GM18508 (cell line): ENCODE data around the gene SLC2A13.

Source experiments
- ATAC-seq: cut with Tn5 transposase; IDR thresholded peaks from one replicate; pipeline ENCODE4 v1.9.1; 2021; ENCODE audit warnings: moderate number of reproducible peaks; ENCODE audit not compliant: insufficient read depth, unreplicated experiment

Gene SLC2A13

DNA sequence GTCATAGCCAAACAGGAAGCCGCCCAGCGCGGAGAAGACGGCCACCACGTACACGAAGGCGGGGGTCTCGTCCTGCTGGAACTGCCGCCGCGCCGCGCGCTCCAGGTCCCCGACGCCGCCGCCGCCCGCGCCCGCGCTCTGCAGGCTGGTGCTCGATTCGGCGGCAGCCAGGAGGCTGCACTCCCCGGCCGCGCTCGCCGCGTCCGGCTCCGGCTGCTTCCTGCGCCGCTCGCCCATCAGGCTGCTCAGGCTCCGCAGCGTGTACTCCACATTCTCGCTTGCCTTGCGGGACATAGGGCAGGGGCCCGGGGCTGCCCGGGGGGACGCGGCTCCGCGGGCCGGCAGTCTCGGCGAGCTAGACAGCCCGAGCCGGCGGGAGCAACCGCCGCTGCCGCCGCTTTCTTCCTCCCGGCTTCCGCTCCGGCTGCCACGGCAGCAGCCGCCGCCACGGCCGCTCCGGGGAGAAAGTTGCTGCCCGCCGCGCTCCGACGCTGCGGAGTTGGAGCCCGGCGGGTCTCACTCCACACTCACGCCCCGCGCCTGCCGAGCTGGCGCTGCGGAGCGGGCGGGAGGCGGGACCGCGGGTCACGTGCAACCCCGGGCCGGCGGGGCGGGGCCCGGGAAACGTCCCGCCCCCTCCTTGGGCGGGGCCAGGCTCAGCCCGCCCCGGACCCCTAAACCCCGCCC lies at the start of gene SLC2A13:
SLC2A13 (minus strand) TSS at position 567 of the 687 bp plus-strand sequence; CDS start at position 294, 273 bp downstream.
- peak; percentile 32 for ATAC-seq

DNA sequence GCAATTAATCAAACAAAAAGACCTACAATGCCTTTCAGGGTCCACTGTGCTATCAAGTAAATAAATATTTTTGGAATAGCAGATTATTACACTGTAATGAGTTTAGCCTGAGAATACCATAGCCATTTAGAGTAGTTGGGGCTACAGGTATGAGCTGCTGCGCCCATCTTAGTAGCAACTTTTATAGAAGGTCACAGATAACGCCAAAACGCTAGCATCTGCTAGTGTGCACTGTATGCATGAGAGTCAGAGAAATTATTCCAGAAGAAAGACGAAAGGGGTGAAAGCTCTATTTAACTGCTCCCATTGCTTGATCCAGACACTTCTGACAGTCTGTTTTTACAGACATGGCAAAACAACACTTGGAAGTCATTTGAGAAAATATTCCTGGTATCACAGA lies 48.5 kb upstream of the SLC2A13 start:
- ATAC-seq = no peak

DNA sequence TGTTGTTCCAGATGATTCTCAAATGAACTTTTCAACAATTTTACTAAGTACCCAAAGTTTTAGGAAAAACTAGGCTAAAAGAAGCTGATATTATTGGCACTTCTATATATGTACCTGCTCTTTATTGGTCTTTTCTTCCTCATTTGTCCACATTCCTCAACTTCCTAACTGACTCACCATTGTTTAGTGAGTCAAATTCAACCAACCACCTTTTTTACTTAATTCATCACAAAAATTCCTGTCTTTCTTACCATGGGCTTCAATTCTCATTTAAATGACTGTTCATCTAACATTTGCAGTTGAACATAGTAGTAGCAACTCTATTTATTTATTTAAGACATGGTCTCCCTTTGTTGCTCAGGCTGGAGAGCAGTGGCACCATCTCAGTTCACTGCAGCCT lies 47.6 kb upstream of the SLC2A13 start:
- ATAC-seq = no peak

DNA sequence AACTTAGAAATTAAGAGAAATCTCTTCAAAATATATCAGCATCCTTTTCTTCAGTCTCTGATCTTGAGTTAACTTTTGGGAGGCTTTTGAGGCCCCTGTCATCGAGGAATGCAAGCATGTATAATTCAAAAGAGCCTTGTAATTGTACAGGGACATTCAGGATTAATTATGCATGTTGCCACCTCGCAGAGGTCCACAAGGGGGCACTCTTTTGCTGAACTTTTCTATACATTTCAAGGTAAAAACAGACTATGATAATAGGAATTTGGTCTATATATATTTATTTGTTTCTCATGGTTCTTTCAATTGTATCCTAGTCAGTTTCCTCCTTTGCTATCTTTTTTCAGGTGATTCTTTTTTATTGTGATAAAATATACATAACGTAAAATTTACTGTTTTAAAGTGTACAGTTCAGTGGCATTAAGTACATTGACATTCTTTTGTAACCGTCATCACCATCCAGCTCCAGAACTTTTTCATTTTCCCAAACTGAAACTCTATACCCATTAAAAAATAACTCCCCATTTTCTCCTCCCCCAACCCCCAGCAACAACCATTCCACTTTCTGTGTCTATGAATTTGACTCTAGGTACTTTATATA lies 47.0 kb upstream of the SLC2A13 start:
- no peak for ATAC-seq

DNA sequence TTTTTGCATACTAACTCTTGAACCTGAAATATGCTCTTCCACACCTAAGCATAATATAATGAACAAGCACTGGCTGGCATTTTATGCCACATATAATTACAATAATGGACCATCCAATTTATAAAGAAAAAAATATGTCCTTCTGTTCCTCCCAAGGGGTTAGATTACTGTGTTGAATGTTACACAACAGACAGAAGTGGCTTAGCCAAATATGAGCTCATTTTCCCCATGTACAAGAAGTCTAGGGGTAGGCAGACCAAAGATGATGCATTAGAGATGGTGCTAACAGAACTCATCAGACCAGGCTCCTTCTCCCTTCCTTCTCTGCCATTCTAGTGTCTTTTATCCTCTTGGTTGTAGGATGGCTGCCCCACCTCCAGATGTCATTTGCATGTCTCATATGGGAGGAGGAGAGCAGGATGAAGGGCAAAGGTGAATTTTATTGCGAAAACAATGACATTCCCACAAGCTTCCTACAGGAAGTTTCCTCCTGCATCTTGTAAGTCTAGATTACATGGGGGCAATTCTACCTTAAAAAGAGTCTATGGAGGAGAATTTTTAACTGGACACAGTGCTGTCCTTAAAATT lies 43.9 kb upstream of the SLC2A13 start:
- ATAC-seq = no peak

DNA sequence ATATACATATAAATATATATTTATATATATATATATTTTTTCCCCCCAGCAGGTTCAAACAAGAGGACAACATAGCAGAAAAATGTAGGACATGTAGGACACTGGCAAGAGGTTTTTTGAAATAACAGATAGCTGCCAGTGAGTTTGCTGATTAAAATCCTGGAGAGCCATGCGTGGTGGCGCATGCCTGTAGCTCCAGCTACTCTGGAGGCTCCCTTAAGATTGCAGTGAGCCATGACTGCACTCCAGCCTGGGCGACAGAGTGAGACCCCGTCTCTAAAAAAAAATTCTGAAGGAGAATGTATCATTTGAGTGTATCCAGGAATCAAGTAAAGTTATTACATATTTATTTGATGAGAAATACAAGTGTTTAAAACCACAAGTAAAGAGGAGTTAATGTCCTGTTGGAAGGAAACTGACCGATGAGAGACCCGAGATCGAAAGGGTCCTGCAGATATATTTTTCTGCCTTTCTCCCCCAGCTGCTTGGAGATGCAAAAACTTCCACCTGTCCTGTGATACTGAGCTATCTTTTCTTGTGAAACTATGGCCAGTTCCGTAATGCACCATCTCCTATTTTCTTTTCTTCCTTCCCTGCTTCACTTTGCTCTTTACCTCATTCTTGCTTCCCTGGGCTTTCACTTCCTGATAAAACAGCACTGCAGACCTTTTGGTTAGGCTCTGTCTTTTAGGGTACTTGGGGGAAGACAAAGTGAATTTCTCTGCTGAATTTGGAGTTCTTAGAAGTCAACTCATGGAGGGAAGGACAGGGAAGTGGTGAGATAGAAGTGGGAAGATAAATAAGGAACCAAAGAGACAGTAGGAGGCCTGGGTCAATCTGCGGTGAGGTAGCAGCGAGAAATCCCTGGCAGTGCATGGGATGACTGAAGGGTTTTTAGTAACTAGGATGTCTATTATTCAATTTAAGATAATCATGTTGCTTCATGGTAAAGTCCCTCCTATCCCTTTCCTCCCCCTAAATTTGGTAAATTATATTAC lies 41.2 kb upstream of the SLC2A13 start:
- no peak for ATAC-seq

DNA sequence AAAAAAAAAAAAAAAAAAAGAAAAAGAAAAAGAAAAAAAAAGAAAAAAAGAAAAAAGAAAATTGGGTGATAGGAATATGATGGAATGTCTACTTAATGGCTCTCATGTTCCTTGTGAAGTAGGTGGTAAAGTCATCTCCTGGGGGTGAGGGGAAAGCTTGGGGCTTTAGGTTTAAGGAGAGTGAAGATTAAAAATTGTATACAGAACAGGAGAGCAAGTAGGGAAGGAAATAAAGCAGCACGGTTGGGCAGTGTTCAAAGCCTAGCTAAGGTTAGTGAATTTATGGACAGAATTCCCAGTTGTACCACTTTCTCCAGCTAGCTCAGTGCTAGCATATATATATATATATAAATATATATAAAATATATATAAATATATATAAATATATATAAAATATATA lies 40.0 kb upstream of the SLC2A13 start:
- no peak for ATAC-seq

DNA sequence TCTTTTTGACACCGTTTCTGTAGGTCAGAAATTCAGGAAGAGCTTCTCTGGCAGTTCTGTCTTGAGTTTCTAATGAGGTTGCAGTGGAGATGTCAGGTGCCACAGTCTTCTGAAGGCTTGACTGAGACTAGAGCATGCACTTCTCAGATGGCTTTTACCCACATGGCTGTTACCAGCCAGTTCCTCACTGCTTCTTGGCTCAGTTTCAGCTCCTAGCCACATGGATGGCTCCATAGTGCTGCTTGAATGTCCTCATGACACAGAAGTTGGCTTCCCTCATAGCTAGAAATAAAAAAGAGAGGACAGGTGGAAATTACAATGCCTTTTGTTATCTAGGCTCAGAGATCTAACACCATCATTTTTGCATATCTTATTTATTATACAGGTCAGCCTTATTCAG lies 38.1 kb upstream of the SLC2A13 start:
- no peak for ATAC-seq

DNA sequence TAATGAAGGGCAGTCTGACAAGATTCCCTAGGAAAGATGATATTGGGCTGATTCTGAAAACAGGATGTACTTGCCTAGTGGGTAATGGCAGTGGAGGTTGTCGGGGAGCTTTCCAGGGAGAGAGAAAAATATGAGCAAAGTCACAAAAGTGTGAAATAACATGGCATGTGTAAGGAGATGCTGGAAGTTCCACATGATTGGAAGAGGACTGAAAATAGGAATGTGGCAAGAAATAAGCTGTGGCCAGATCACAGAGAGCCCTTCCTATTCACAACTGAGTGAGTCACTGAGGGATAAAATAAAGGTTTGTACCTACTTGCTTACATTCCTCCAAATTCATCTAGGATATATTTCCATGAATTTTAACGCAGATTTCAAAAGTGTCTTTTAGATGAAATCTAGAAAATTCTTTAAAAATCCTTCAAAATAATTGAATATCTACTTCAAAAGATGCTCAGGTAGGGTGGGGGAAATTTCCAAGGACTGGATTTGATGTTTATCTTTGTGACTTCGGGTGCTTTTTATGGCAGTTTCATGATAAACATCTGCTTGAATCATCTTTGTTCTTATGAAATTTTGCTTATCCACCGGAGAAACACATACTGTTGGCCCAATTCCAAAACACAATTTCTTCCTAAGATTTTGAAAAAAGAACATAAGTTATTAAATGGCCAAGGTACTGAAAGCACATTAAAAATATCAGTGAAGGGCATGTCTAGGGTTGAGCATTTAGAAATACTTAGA lies 36.3 kb upstream of the SLC2A13 start:
- ATAC-seq = no peak

DNA sequence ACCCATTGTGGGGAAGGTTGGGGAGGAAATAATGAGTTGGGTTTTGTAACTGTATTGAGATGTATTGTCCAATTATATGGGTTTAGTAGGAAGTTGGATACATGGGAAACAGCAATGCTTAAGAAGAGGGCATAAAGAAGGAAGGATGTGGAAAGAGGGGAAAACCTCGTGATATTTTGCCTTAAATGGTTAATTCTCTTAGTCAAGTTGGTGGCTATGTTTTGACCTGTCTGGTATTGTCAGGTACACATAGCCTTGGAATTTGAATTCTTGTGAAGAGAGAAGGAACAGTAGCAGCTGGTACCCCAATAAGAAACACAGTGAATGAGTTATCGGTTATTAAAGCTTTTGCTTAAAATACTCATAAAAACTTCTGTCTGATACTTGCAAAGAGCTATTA lies 32.6 kb upstream of the SLC2A13 start:
- no peak for ATAC-seq

DNA sequence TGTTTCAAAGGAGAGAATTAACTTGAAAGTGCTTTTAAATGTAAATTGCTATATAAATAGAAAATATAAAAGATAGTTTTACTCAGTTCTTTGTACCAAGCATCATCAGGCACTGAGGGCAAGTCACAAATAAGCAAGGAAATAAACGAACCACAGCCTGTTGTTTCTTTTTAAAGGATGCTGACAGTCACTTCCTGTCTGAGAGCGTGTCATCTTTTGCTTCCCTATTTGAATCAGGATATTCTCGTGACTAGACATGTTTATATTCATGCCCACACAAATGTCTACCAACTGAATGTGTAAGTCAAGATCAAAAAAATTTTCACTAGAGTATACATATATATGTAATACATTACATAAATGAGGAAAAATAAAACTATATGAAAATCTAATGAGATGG lies 31.4 kb upstream of the SLC2A13 start:
- peak; percentile 96 for ATAC-seq

DNA sequence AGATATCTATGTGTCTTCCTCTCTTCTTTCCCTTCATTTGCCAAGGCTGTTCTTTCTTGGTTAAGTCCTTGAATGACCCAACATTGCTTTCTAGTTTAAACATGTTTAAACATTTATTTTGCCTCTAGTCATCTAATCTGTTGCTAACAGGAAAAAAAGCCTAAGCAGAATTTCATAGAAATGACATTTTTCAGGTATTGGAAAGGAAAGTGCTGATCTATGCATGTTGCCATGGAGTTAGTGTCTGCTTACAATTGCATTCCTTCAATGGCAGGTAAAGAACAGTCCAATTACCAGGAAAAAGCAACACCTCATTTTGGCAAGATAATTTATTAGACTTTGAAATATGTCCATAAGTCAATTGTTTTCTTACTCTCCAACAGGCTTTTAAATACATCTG lies 21.5 kb upstream of the SLC2A13 start:
- ATAC-seq = no peak

DNA sequence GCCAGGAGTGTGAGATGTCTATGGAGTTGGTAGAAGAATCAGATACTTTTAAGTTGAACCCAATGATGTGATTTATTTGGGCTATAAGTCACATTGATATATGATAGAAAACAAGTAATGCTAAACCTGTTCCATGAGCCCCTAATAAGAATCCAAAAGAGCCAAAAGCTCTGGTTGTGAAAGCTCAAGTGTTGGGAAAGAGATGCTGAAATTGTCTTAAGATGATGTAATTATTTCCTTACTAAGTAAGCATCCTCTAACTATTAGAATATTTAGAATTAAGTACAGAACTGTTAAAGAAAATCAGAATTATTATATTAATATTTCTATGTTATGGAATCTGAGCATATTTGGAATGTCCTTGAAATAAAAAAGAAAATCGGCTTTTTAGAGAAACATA lies 17.6 kb upstream of the SLC2A13 start:
- ATAC-seq = no peak

DNA sequence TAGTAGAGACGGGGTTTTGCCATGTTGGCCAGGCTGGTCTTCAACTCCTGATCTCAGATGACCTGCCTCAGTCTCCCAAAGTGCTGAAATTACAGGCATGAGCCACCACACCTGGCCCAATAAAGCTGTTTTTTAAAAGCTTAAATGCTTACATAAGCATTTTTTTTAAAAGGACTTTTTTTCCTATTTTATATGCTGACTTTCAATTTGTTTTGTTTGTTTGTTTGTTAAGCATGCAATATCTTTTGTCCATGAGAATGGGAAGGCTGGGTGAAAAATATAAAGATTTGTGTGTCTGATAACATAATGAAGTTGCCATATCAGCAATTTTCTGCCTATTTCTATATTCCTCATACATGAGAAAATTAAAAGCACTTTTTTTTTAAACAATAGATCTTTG lies 17.0 kb upstream of the SLC2A13 start:
- ATAC-seq = no peak

DNA sequence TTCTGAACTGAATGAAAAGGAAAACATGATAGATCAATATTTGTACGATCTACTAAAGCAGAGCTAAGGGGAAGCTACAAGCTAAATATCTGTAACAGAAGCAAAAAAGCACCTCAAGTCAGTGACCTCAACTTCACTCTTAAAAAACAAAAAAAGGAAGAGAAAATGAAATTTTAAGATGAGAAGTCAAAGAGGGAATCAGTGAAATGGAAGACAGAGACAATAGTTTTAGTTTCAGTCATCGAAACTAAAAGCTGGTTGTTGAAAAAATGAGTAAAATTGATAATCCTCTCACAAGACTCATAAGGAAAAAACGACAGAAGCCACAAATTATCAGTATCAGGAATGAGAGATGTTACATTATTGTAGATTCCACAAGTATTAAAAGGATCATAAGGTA lies 11.9 kb upstream of the SLC2A13 start:
- ATAC-seq = peak; percentile 89

DNA sequence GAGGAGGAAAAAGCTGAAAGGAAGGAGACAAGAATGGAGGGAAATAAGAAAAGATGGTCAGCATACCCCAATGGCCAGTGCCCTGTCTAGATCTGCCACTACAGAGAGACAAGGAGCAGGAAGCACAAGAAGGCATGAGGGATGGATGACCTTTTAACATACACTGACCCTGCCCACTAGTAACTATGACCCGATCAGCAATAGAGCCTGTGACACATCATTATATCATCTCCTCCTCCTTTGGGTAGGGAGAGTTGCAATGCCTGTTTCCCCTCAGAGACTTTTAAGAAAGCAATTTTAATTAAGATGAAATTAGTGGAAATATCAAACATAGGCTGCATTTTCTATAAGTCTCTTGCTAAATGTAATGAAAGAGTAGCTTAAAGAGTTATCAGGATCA lies 4.7 kb upstream of the SLC2A13 start:
- no peak for ATAC-seq

DNA sequence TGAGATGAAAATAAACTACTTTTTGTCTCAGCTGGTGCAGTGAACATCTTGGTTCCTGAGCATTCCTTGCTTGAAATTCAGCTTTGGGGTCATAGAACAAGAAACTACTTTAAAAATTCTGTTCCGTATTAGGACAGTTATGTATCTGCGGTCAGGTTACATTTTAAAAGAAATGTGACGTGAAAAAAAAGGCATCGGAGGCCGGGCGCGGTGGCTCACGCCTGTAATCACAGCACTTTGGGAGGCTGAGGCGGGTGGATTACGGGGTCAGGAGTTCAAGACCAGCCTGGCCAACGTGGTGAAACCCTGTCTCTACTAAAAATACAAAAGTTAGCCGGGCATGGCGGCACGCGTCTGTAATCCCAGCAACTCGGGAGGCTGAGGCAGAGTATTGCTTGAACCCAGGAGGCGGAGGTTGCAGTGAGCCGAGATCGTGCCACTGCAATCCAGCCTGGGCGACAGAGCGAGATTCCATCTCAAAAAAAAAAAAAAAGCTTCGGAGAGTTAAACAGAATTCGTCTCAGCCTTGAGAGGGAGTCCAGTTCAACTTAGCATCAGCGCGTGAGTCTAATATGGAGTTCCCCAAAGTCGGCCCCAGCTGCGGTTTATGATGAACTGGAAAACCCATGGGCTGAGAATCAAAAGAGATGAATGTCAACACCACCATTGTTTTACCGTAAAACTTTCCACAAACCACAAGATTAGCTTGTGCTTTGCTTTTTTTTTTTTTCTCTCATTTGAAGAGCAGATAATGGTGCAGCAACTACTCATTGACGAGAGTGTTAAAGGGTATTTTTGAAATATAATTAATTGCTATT lies 2.1 kb upstream of the SLC2A13 start:
- ATAC-seq = no peak

DNA sequence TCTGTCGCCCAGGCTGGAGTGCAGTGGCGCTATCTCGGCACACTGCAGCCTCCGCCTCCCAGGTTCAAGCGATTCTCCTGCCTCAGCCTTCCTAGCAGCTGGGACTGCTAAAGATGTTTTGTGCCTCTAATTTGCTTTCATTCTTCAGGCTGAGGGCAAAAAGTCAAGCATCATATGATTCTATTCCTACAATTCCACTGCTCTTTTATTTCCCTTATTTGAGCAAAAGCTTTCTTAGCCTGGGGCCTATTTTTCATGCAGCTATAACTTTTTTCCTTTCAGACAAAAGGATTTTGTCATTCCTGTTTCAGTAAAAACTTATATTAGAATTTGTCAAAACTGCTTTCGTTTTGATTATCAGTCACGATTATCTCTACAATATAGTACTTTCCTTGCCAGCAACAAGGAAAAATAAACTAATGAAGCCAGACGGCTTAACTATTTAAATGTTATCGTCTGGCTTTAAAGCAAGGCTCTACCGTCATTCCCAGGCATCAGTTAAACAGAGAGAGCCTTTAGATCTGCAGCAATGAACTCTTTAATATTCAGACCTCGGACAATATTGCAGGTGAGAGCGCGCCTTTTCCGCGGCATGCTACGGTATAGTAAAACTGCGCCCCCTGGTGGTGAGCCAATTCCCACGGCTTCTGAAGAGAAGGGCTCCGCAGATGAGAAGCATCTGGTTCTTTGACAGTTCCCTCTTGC lies 1.4 kb upstream of the SLC2A13 start:
- ATAC-seq = peak; percentile 50

DNA sequence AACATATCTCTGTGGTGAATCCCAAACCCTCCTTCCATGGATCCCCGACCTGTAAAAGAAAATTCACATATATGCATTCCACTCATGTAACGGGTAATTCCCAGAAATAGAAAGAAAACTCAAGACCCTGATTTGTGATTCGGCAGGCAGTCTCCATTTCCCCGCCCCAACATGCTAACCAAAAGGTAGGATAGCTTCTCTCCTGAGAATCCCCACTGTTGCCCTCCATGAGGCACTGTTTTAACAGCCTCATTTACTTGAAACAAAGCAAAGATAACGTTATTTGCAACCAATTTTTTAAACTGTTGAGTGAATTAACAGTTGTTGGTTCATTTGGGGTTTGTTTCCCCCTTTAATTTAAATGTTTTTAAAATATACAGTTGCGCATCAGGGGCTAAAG lies 774 bp upstream of the SLC2A13 start:
- ATAC-seq = no peak
